SJSA1 (cell line): ENCODE data around the gene CDK14. TPM values are rescaled to one million over a fixed set of nuclear protein-coding genes. Genes with fewer than 3 reads are reported as not detected.
"Not testable (repeated sequence)": the region's sequence is repeated elsewhere in the genome, so short reads cannot be mapped to it uniquely, and the experiment has no call there.

Experiments used
- DNase-seq, 2 experiments: peaks; one replicate each; pipeline ENCODE4 v3.0.0-alpha.2; 2015 to 2020; ENCODE audit warnings: low spot score in 2 of 2, low read depth in 1 of 2
- H3K27ac ChIP-seq: fragments of 250-450 bp; sonication (Bioruptor Pico); 2 replicates; pipeline ENCODE4 v1.5.1; 2020; ENCODE audit warnings: mild to moderate bottlenecking, moderate library complexity
- H3K27me3 ChIP-seq: fragments of 250-450 bp; sonication (Bioruptor Pico); replicated peaks from 2 replicates; pipeline ENCODE4 v1.5.1; 2020; ENCODE audit warnings: mild to moderate bottlenecking, moderate library complexity
- H3K36me3 ChIP-seq: fragments of 250-450 bp; sonication (Bioruptor Pico); 2 replicates; pipeline ENCODE4 v1.5.1; 2020; ENCODE audit warnings: mild to moderate bottlenecking
- H3K4me1 ChIP-seq: fragments of 250-450 bp; sonication (Bioruptor Pico); replicated peaks from 2 replicates; pipeline ENCODE4 v1.6.1; 2021; ENCODE audit warnings: mild to moderate bottlenecking
- H3K4me3 ChIP-seq: fragments of 250-450 bp; sonication (Bioruptor Pico); 2 replicates; pipeline ENCODE4 v1.5.1; 2020; ENCODE audit warnings: mild to moderate bottlenecking
- H3K9me3 ChIP-seq: fragments of 250-450 bp; sonication (Bioruptor Pico); replicated peaks from 2 replicates; pipeline ENCODE4 v1.5.1; 2020; ENCODE audit warnings: mild to moderate bottlenecking
- total RNA-seq: library from RNA; depleted of rRNA; stranded (reverse); fragments of >200 nt; shearing (Covaris generic); gene quantifications from 2 replicates; pipeline ENCODE4 v1.2.3, GENCODE V29; 2014

CDK14 gene
- total RNA-seq, 1 experiment from 2014 or later, result 20.8 TPM

DNA sequence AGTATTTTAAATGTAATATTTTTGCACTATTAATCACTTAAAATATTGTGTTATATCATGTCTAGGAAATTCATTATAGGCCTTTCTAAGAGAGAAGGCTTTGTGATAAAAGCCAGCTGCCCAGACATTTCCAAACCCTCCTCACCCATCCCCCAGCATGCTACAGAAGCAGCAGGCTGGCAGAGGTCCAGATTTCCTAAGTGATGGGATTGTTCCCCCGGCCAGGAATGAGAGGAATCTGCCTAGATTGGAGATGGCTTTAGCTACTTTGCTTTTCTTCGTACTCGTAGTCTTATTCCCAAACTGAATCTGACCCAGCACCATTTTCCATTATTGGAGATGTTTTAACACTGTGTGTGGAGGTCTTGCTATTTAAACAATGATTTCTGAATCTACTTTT, 29.4 kb downstream of the CDK14 start:
- H3K27me3 ChIP-seq, result no peaks in the 10 kb centered on the region
- DNase-seq, result peak; percentile 81
- H3K9me3 ChIP-seq, result no peaks in the 10 kb centered on the region
- peak overlapping the region; percentile 17 for H3K4me3 ChIP-seq
- H3K4me1 ChIP-seq, result peaks cover 55% of the 10 kb centered on the region
- peak overlapping the region; percentile 99 for H3K27ac ChIP-seq
- no peaks in the 10 kb centered on the region for H3K36me3 ChIP-seq

DNA sequence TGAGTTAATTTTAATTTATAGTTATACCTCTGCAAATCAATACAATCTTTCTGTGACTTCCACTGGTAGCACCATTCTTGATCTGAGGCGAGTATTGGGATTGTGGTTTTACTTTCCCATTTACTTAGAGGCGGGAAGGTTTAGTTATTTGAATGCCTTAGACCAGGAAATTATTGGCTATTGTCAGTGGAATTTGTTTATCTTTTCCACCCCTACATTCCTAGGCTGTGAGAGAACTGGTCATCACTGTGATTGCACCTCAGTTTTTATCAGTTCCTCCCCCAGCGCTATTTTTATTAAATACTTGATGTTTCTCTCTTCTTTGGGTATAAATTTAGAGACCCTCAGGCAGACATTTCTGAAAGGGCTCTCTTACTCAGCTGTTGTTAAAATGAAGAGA, 29.9 kb downstream of the CDK14 start:
- Histone ChIP-seq H3K4me1 (peaks cover 55% of the 10 kb centered on the region), H3K27ac (peak overlapping the region; percentile 99), H3K4me3 (peak overlapping the region; percentile 17), H3K36me3 (no peaks in the 10 kb centered on the region), H3K9me3 (no peaks in the 10 kb centered on the region), H3K27me3 (no peaks in the 10 kb centered on the region)
- no peak for DNase-seq

DNA sequence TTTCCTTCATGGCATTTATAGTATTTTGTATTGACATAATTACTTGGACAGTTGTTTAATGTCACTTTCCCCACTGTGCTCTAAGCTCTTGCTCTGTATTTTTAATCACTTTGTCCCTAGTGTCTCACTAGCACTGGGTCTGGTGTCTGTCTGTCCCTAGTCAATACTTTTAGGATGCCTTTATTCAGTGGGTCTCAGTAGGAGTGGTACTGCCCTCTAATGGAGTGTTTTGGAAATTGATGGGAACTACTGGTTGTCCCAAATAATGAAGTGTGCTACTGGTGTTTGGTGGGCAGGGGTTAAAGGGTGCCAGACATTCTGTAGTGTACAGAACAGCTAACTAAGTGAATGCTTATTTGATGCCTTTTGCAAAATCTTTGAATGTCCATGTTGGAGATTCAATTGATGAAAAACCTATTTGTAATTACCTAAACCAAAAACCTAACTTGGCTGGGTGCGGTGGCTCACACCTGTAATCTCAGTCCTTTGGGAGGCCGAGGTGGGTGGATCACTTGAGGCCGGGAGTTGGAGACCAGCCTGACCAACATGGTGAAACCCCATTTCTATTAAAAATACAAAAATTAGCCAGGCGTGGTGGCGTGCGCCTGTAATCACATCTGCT, 33.3 kb downstream of the CDK14 start:
- H3K36me3 ChIP-seq, result no peaks in the 10 kb centered on the region
- no peaks in the 10 kb centered on the region for H3K9me3 ChIP-seq
- H3K4me3 ChIP-seq, result no peak overlapping the region
- H3K27me3 ChIP-seq, result no peaks in the 10 kb centered on the region
- peaks cover 29% of the 10 kb centered on the region for H3K4me1 ChIP-seq
- DNase-seq, result peak in 1 of 2 experiments; percentile 53
- H3K27ac ChIP-seq, result no peak overlapping the region

DNA sequence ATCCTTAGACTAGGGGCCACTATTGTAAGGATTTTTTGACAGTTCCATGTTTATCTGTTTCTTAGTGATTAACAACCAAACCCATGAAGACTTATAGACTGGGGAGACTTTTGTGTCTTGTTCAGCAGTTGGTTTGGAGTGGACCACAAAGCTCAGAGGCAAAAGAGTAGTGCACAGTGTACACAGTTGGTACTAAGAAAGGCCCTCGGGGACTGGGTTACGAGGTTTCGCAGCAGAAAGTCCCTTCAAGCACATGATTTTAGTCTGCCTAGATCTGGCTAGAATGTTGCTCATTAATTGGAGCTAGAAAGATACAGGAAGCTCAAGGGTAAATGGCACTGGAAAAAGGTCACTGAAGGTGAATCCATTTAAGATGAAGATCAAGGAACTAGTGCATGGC, 35.4 kb downstream of the CDK14 start:
- Histone ChIP-seq H3K9me3 (no peaks in the 10 kb centered on the region), H3K4me3 (no peak overlapping the region), H3K4me1 (peaks cover 8% of the 10 kb centered on the region), H3K27ac (no peak overlapping the region), H3K36me3 (no peaks in the 10 kb centered on the region), H3K27me3 (no peaks in the 10 kb centered on the region)
- DNase-seq, result no peak

DNA sequence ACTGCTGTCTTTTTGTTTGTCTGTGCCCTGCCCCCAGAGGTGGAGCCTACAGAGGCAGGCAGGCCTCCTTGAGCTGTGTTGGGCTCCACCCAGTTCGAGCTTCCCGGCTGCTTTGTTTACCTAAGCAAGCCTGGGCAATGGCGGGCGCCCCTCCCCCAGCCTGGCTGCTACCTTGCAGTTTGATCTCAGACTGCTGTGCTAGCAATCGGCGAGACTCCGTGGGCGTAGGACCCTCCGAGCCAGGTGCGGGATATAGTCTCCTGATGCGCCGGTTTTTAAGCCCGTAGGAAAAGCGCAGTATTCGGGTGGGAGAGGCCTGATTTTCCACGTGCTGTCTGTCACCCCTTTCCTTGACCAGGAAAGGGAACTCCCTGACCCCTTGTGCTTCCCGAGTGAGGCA, 43.6 kb downstream of the CDK14 start:
- H3K4me1 ChIP-seq, H3K4me3 ChIP-seq, H3K36me3 ChIP-seq, H3K9me3 ChIP-seq, H3K27ac ChIP-seq, DNase-seq, H3K27me3 ChIP-seq: not testable (repeated sequence)

DNA sequence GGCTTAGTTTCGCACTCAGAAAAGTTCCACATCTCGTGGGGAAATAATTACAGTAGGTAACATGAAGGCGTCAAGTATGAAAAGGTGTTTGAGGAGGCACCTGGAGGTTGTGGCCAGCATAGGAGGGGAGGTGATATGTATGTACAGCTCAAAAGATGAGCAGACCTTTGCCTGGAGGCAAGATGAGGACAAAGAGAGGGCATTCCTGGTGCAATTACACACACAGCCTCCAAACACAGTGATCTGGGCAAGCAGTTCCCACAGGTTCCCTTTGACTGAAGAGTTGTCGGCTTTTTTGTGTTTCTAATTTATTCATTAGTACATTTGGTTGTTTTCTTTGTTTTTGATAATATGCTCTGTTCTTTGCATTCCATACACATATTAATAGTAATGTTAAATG, 46.9 kb downstream of the CDK14 start:
- Histone ChIP-seq H3K27ac (no peak overlapping the region), H3K9me3 (no peaks in the 10 kb centered on the region), H3K36me3 (no peaks in the 10 kb centered on the region), H3K4me1 (no peaks in the 10 kb centered on the region), H3K27me3 (no peaks in the 10 kb centered on the region), H3K4me3 (no peak overlapping the region)
- DNase-seq, result no peak

DNA sequence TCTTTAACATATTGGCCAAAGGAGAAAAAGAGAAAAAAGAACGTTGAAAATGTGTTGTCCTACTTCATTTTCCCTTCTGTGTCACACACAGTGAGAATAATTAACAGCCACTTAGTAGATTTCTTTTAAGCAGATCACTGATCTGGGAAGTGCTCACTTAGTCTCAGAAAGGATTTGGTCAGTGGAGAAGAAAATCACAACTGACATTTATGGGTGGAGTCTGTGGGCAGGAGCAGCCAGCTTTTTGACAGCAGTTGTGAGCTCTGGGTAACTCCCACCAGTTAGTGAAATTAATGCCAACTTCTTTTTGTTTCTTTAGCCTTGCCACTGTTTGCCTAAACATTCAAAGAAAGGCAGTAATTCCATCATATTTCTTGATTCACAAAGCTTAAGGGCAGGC, 49.7 kb downstream of the CDK14 start:
- Histone ChIP-seq H3K4me1 (no peaks in the 10 kb centered on the region), H3K36me3 (no peaks in the 10 kb centered on the region), H3K4me3 (no peak overlapping the region), H3K9me3 (no peaks in the 10 kb centered on the region), H3K27ac (no peak overlapping the region), H3K27me3 (no peaks in the 10 kb centered on the region)
- DNase-seq, result no peak

DNA sequence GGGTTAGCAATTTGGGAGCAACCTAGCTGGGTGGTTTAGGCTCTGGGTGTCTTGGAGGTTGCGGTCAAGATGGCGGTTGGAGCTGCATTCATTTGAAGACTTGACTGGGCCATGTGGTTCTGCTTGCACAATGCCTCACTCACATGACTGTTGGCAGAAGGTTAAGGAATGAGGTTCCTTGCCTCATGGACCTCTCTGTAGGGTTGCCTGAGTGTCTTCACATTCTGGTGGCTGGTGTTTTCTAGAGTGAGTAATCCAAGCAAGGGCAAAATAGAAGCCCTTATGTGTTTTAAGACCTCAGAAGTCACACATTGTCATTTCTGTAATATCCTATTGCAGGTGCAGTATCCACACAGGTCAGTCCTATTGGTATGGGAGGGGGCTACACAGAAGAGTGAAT, 52.0 kb downstream of the CDK14 start:
- Histone ChIP-seq H3K4me1 (no peaks in the 10 kb centered on the region), H3K36me3 (no peaks in the 10 kb centered on the region), H3K27me3 (no peaks in the 10 kb centered on the region), H3K4me3 (no peak overlapping the region), H3K27ac (no peak overlapping the region), H3K9me3 (no peaks in the 10 kb centered on the region)
- DNase-seq, result no peak

DNA sequence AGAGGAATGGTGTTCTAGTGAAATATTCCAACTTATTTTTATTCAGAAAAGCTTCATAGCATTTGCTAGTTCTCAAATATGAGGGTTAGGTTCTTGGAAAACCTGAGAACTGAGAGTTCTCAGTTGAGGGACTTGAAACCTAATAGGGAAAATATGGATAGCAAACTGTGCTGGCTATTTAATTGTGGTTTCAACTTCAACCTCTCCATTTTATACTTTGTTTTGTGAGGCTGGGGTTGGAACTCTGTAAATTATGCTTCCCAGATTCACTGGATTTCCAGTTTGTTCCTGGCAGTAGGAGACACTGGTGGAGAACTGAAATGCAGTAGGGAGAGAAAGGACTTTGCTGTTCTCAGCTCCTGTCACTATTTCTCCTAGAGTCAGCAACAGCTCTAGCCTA, 52.7 kb downstream of the CDK14 start:
- no peaks in the 10 kb centered on the region for H3K36me3 ChIP-seq
- H3K4me3 ChIP-seq, result no peak overlapping the region
- H3K4me1 ChIP-seq, result no peaks in the 10 kb centered on the region
- no peak overlapping the region for H3K27ac ChIP-seq
- no peaks in the 10 kb centered on the region for H3K9me3 ChIP-seq
- DNase-seq, result no peak
- H3K27me3 ChIP-seq, result no peaks in the 10 kb centered on the region

DNA sequence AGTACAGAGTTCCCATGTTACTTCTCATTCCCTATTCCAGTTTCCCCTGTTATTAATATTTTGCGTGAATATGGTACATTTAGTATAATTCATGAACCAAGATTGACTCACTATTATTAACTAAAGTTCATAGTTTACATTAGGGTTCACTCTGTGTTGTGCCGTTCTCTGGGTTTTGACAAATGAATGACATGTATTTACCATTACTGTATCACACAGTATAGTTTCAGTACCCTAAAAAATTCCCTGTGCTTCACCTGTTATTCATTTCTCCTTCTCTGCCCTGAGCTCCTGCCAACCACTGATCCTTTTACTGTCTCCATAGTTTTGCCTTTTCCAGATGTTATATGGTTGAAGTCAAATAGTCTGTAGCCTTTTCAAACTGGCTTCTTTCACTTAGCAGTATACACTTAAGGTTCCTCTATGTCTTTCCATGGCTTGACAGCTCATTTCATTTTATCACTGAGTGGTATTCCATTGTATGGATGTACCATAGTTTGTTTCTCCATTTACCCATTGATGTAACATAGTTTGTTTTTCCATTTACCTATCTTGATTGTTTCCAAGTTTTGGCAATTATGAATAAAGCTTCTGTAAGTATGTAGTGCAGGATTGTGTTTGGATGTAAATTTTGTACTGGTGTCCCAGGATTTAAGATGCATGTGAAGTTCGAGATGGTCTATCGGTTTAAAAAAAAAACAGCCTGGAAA, 58.8 kb downstream of the CDK14 start:
- H3K27ac ChIP-seq, result no peak overlapping the region
- H3K4me3 ChIP-seq, result no peak overlapping the region
- H3K4me1 ChIP-seq, result peaks cover 6% of the 10 kb centered on the region
- no peak for DNase-seq
- H3K27me3 ChIP-seq, result no peaks in the 10 kb centered on the region
- no peaks in the 10 kb centered on the region for H3K36me3 ChIP-seq
- 0 out of 2 replicates have a peak, but pooled peaks cover 3% of the 10 kb centered on the region for H3K9me3 ChIP-seq

DNA sequence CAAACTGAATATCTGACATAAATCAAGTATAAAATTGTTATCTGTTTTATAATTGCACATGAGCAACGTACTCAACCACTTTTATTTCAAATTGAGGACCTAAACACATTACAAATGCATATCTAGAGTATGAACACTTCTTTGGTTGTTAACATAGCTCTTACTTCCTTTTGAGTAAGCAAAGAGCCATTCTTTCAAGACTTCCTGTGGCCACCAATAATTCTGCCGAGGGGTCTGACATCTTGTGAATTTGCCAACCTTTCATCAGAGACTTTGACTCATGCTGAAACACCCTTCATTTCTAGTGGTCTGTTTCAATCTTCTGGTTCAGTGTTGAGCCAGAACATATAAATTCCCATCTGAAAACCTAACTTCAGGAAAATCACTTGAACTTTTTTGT, 59.4 kb downstream of the CDK14 start:
- H3K27me3 ChIP-seq, result no peaks in the 10 kb centered on the region
- 0 out of 2 replicates have a peak, but pooled peaks cover 3% of the 10 kb centered on the region for H3K9me3 ChIP-seq
- no peaks in the 10 kb centered on the region for H3K36me3 ChIP-seq
- H3K4me3 ChIP-seq, result no peak overlapping the region
- peaks cover 6% of the 10 kb centered on the region for H3K4me1 ChIP-seq
- DNase-seq, result peak in 1 of 2 experiments; percentile 41
- peak overlapping the region; percentile 14; the same call in 1 of the 2 replicates for H3K27ac ChIP-seq

DNA sequence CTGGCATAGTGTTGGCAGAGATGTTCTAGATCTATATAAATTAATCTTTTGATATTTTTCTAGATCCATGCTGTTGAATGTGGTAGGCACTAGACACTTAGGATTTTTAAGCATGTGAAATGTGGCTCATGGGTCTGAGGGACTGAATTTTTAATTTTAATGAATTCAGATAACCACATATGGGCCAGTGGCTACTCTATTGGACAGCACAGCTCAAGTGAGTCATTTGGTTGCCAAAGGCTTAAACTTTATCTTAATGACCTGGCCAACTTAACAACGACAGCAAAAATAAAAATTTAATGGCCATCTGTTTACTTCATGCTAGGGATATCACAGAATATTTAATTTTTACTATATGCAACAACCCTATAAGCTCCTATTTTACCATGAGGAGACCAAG, 61.4 kb downstream of the CDK14 start:
- 0 out of 2 replicates have a peak, but pooled peaks cover 3% of the 10 kb centered on the region for H3K9me3 ChIP-seq
- no peak overlapping the region for H3K4me3 ChIP-seq
- H3K4me1 ChIP-seq, result peaks cover 6% of the 10 kb centered on the region
- H3K27ac ChIP-seq, result no peak overlapping the region
- DNase-seq, result no peak
- no peaks in the 10 kb centered on the region for H3K27me3 ChIP-seq
- H3K36me3 ChIP-seq, result no peaks in the 10 kb centered on the region

DNA sequence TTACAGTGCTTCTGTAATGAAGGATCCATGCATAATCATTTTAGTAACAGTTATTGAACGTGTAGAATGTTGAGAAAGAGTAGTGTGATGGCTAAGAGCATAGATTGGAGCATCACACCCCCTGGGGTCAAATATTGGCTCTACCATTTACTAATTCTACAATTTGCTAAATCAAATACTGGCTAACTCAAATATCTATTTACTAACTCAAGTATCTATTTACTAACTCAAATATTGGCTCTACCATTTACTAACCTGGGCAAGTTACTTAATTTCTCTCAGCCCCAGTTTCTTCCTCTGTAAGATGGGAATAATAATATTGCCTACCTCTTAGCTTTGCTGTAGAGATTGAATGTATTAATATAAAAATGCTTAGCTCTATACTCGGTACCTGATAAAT, 64.0 kb downstream of the CDK14 start:
- no peaks in the 10 kb centered on the region for H3K27me3 ChIP-seq
- no peak overlapping the region for H3K4me3 ChIP-seq
- DNase-seq, result no peak
- H3K4me1 ChIP-seq, result peaks cover 6% of the 10 kb centered on the region
- H3K36me3 ChIP-seq, result no peaks in the 10 kb centered on the region
- 0 out of 2 replicates have a peak, but pooled peaks cover 3% of the 10 kb centered on the region for H3K9me3 ChIP-seq
- H3K27ac ChIP-seq, result no peak overlapping the region

DNA sequence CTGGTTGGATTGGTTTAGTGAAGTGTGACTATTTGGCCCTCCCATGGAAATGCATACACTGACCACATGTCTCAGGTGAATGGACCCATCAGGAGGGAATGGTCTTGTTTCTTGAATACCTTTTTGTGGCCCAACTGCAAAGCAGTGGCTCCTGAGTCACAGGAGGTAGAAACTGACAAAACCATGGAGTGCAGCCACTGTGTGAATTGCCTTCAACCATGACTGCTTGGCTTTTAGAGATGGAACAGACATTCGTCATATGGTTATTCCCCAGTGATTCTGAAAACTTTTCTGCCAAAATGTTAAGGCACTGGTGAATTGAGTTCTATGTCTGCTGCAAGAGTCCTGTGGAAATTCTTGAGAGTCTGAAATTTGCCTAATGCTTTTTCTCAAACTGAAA, 64.7 kb downstream of the CDK14 start:
- no peak overlapping the region for H3K4me3 ChIP-seq
- H3K9me3 ChIP-seq, result 0 out of 2 replicates have a peak, but pooled peaks cover 3% of the 10 kb centered on the region
- no peaks in the 10 kb centered on the region for H3K27me3 ChIP-seq
- DNase-seq, result no peak
- no peaks in the 10 kb centered on the region for H3K36me3 ChIP-seq
- H3K4me1 ChIP-seq, result peaks cover 5% of the 10 kb centered on the region
- H3K27ac ChIP-seq, result no peak overlapping the region
